ENCODE data around the gene RAET1L.
"Not testable (repeated sequence)": the region's sequence is repeated elsewhere in the genome, so short reads cannot be mapped to it uniquely, and the experiment has no call there.

The RAET1L gene

DNA sequence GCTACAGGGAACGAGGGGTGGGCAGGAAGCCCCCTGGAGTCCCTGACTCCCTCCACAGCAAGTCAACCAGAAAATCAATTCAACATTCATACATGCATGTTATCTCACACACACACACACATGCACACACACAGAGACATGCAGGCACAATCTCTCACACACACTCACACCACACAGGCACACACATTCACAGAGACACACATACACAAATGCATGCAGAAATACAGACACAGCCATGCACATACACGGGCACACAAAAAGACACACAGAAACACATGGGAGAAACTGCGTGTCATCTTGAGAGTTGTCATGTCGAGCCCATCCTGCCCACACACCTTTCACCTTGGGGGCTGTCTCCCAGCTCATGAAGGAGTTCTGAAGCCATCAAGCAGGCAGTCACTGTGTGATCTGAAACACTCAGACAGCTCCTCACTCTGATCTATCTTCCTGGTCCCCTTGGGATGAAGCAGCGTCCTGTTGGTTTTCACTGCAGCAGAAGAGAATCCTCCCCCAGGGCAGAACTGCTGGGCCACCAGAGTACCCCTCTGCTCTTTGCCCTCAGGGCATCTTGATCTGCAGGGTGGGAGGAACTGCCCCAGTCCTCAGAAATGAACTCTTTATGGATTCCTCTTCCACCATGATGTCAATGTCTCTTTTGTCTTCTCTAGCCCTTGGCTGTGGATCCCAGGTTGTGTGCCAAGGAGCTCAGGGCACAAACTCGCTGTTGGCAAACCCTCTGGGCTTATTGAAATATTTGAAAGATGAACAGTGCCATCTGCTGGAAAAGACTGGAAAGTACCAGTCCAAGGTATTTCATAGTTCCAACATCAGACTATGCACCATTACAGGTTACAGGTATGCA is 8.8 kb downstream of the RAET1L start:
- peak; percentile 36 for DNase-seq (ENCODE audit: low read depth)

DNA sequence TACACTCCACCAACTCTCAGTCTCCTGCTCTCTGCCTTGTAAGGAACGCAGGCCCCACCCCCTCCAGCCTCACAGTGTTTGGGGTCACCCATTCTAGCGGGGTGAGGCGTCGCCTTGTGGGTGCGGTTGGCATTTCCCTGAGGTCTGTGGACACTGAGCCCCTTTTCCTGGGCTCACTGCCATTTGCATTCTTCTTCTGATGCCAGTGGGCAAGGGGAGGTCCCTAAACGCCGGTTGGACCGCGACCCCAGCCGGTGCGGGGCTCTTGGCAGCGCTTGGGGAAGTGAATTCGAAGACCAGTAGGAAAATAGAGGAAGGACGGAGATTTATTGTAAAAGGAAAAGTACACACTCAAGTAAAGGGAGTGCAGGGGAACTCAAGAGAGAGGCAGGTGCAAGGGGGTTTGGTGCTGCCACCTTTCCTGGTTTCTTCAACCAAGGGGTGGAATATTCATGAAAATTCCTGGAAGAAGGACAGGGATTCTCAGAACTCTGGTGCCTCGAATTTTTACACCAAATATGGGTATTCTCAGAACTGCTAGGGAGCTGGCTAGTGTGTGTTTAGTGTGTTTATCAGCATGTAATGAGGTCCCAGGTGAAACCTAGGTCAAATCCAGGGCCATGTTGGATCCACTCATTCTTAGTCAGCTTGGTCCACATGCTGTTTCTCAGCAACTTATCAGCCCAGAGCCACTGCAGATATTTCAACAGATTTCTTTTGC is 9.9 kb downstream of the RAET1L start:
- DNase-seq (ENCODE audit: low read depth) = not testable (repeated sequence)

DNA sequence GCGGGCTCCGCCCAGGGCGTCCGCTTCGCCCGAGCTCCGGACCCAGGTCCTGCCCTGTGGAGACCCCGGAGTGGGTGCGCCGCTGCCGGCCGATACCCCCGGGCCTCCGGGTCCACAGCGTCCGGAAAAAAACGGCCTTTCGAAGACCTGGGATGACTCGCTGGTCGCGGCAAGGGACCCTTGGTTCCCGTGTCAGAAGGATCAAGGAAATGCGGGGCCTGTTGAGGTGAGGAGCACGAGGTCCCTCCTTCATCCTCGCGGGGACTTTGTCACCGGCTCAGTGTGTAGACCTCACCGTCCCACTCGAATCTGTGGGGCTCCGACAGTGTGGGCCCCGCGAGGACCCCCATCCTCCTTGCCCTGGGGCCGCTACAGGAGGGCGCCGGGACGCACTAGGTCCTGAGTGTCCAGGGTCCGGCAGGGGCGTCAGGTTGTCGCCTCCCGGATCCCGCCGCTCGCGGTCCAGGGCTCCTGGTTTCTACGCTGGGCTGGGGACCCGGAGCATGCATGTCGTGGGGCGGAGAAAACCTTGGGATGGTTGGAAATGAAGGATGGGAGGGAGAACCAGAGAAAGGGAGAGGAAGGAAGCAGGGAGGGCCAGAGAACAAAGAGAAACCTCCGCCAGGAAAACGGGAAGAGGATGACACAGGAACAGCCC is 10.6 kb downstream of the RAET1L start:
- not testable (repeated sequence) for DNase-seq (ENCODE audit: low read depth)

DNA sequence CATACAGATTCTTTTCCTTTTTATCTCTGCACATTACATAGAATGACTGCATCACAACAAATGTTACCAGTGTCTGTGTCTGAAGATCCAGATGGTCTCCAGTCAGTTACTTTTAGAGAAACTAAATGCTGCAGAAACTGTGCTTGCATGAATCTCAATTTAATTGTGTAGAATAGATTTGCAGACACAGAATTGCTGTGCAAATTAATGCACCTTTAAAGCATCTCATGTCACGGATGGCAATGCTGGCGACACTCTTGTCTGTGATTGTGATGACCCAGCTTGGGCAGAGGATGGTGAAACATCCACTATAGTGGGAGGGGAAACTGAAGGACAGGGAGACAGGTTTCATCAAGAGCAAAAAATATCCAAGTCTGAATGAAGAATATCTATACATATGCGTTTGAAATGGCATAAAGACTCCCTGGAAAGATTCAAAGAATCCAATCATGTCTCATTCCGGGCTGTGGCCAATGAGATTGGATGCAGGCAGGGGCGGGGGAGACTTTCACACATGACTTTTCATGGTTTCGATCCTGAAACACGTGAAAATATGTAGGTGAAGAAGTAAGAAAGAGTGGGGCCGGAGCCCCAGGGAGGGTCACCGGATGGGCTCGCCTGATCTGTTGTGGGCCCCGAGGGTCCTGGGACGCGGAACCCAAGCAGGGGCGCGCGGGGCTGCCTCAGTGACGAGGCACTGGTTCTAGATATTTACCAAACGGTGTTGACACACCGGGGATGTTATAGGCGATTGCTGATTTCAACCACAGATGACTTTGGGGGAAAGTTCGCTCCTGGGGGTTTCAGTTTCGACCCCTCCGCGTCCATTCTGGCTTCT is 11.3 kb downstream of the RAET1L start:
- DNase-seq (ENCODE audit: low read depth) = not testable (repeated sequence)

DNA sequence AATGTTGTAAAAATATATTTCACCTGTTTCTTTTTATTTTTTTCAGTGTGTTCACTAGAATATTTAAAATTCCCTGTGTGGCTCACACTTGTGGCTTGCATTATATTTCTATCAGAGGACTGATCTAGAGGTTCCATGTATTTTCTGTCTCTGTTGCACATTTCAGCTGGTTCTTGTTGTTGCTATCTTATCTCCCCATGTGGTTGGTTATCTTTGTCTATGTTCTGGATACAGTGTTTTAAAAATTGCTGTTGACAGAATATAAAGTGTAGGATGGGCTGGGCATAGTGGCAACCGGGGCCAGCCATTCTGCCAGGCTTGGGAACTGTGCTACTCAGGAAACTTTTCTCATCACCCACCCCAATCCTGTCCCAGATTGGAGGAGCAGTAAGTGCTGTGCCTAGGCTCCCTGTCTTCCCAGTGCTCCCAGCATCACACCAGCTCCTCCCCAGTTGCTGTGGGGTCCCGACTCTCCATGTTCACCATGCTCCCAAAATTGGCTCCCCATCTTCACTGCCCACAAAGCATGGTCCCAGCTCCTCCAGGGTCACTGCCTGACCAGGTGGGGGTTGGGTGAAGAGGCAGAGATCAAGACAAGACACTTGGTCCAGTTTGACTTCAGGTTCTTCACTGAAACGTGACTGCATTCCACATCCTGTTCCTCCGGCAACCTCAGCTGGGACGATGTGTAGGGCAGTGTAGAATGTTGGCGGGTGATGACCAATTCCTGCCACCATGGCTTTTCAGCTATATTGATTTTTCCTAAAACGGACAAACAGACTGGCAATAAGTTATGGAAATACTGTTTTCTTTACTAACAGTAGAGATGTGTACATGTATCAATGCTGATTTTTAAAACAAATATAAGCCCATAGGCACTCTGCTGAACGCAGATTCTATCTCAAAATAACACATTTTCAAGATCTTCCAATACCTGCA is 12.2 kb downstream of the RAET1L start:
- DNase-seq (ENCODE audit: low read depth) = not testable (repeated sequence)

DNA sequence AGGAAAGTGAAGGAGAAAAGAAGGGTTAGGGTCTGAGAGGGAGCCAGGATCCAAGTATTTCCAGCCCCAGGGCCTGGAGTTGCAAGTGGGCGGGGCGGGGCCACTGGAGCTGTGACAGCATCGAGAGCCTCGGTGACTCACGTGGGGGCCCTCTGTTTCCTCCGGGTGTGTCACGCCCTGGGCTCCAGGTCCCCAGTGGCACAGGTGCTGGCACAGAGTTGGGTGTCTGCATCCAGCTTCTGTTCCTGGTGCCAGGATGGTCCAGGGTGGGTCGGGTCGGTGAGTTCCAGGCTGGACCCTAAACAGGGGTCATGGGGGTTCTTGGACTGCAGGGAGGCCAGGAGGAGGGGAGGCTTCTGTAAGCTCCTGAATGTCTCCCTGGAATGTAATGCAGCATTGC is 16.7 kb downstream of the RAET1L start:
- DNase-seq (ENCODE audit: low read depth) = no peak

DNA sequence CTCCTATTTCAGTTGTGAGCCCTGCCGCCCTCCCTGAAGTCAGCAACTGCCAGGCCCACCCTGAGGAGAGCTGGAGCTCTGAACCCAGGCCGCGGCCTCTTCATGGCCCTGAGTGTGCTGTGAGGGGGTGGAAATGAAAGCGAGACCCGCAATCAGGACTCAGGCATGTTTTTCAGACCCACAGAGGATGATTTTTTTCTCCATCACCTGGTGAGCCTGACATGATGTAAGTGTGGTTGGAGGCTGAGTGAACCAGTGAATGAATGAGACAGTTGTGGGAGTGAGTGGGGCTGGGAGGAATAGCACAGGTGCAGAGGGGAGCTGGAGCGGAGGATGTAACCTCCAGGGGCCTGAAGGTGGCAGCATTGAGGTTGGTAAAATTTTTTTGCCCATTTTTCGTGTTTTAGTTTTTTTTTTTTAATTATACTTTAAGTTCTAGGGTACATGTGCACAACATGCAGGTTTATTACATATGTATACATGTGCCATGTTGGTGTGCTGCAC is 18.3 kb downstream of the RAET1L start:
- DNase-seq (ENCODE audit: low read depth) = no peak

DNA sequence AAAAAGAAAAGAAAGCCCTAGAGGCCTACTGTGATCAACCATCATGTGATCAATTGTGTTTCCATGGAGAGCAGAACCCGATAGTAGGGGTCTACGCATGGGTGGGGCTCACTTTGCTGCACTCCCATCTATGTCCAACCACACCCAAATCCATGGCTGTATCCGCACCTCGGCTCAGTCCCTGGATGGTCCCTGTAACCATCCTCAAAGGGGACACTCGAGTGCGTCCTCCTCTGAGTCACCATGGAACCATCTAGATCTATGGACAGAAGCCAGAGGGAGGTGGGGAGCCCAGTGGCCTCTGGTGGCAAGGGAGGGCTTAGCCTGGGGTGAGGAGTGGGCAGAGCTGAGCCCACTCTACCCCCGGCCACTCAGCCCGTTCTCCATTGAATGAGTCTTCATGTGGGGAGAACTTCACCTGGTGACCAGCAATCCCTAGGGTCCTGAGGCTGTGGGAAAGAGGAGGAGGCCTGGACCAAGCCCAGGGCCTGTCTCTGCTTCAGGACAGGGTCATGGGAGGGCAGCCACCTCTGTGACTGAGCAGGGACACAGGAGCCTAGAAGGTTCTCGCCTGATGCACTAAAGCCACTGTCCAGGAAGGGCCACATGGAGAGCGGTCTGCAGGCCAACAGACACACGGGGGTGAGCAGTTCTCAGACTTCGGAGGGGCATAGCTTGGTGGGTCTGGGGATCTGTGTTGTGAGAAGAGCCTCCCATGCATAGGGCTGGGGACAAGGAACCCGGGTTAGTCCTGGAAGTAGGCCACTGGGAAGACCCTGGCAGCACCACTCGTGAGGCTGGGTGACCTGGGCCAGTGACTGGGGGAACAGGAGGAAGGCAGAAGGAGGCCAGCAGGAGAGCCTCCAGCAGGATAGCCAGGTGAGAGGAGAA is 19.3 kb downstream of the RAET1L start:
- DNase-seq (ENCODE audit: low read depth) = no peak

DNA sequence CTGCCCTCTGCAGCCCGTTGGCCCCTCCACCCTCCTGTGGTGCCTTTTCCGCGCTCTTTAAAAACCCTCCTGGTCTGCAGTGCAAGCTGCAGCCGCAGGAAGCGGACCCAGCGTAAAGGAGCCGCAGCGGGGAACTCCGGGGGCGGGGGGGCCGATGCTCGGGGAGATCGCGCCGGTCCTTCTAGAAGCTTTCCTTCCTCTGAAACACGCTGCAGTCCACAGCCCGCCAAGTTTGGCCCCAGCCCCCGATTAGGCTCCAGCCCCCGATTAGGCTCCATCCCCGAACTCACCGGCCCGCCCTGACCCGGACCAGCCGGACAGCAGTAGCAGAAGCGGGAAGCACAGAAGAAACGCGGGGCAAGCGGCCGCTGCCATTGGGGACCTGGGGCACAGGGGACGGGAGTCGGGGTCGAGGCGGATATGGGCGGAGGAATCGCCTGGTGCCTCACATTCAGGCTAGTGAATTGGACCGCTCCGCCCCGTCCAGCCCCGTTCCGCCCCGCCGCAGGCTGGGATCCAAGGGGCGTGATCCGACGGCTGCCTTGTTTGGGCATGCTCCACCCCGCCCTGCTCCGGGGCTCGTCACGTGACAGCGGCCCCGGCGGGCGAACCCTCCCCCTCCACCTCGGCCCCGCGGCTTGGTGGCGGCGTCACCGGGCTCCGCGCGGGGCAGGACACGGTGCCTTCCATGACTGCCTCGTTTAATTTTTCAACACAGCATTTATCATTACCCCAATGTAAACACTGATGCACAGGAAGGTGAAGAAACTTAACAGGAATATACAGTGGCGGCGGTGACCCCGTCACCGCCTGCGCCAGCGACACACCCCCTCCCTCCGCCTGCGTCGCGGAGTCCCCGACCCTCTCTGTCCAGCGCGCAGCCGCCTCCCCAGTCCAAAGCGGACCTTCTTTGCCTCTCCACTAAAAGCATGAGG is 20.3 kb downstream of the RAET1L start:
- DNase-seq (ENCODE audit: low read depth) = peak; percentile 84

DNA sequence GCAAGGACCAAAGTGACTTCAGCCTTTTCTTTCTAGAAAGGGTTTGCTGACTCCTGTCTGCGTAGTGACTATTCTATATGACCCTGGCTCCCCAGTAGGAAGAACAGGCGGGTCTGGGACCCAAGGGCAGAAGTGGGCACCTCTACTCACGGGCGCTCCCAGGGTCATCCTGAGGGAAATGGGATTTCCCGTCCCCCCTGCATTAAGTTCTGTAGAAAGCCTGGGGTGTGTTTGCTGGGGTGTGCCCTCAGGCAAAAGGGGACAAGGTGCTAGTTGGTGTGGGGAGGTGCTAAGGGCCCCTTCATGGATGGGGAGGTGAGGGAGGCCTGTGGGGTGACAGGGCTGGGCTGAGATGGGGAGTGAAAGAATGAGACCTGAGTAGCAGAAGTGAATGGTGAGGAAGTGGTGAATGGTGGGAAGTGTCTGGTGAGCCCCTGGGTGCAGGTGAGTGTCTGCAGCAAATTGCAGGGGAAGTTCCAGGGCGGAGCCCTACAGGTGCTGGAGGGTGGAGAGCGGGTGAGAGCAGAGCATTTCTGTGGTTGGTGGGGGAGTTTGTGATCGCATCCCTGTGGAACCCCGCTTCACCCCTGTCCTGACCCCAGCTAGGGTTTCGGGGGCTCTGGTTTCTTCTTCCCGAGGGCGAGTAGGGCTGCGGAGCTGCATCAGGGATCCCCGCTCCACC is 21.1 kb downstream of the RAET1L start:
- peak; percentile 48 for DNase-seq (ENCODE audit: low read depth)

DNA sequence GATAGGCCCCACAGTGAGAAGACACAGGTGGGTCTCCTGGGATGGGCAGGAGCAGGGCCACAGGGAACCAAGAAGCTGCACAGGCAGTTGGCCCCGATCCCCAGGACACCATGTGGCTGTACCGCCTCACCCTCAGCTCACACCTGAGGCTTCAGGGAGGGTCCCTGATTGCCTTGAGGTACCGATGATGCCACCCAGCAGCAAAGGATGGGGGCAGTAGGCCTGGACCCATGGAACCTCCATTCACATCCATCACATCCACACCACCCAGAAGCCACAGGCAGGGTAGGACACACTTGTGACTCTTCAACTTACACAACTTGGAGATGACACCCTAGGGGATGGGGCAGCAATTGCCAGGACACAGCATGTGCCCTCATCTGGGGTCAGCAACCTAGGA is 21.7 kb downstream of the RAET1L start:
- not testable (repeated sequence) for DNase-seq (ENCODE audit: low read depth)

DNA sequence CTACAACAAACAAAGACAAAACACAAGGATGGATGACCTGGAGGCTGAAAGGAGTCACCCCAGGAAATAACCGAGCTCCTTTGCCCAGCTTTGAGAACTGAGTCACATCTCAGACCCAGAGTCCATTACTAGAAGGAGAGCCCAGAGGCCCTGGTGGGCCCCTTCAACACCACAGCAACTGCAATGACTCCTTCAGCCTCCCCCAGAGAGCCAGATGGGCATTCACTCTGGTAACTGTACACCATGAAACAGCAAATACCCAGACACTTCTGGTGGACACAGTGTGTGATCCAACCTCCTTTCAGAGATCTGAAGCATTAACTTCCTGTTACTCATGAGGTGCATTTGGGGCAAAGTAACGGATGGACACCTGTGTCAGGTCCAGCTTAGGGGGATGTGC is 22.6 kb downstream of the RAET1L start:
- no peak for DNase-seq (ENCODE audit: low read depth)

DNA sequence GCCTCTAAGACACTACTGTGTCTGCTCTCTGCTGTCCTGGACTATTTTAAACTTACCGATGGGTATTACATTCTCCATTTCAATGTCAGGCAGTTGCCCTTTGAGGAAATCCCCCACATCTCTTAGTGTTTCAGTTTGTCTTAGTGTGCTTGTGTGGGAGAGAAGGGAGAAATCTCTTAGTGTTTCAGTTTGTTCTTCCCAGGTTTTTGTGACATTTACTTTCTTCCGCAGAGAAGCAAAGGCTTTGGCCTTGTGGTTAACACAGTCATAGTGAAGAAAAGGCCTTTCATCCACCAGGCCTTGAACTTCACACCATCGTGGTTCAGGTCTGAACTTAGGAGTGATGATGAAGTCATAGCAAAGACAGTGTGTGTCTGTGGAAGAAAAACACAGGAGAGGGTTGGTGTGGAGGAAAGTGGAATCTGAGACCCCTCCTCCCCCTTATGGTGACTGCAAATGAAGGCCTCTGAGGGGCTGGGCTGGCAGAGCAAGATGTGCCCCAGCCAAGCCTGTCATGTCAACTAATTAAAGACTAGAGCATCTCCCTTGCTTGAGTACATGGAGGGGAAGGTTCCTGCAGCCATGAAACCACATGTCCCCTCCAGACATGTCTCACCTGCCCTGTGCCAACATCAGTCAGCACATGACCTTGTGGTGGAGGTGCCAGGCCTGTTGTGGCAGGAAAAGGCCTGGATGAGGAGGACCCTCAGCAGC is 23.9 kb downstream of the RAET1L start:
- DNase-seq (ENCODE audit: low read depth) = no peak

DNA sequence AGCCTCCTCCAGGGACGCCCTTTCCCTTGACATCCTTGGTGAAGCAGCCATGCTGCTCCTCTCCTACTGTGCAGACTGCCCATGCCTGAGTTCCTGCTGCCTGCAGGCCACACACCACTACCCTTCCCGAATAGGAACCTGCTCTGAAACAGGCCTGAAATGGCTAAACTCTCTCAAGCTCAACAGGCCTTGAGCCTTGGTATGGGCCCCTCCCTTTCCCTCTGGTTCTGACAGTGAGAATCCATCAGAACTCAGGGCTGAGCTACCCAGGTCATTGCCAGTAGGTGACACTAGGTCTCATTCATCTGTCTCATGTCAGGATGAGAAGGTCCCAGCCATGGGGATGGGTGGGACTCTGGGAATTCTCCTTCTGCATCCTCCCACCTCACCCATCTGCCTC is 25.7 kb downstream of the RAET1L start:
- no peak for DNase-seq (ENCODE audit: low read depth)

DNA sequence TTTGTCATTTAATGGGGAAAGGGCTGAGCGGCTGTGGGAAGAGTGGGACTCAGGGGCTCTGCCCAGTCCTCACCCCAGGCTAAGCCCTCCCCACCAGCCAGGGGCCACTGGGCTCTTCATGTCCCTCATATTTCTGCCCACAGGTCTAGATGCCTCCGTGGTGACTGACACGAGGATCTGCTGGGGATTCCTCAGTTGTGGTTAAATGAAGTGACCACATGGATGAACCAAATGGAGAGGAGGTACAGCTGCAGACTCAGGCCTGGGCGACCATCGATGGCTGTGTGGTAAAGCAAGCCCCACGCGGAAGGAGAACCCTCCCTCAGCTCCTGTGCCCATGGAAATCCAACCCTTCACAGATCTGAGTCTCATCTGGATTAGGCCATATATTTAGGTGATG is 29.4 kb downstream of the RAET1L start:
- DNase-seq (ENCODE audit: low read depth) = no peak

DNA sequence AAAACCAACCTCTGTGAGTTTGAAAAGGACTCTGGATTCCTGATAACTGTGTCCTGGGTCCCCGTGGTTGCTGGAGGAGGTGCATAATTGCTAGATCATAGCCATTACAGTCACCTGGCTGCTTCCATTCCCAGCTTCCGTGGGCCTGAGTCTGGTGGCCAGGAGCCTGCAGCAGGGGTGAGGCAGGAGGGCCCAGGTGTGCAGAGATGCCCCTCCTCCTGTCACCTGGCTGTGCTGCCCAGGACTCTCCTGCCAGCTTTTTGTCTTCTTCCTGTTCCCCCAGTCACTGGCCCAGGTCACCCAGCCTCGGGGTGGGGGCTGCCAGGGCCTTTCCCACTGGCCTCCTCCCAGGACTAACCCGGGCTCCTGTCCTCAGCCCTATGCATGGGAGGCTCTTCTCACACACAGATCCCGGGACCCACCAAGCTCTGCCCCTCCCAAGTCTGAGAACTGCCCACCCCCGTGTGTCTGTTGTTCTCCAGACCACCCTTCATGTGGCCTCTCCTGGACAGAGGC is 30.0 kb downstream of the RAET1L start:
- no peak for DNase-seq (ENCODE audit: low read depth)

DNA sequence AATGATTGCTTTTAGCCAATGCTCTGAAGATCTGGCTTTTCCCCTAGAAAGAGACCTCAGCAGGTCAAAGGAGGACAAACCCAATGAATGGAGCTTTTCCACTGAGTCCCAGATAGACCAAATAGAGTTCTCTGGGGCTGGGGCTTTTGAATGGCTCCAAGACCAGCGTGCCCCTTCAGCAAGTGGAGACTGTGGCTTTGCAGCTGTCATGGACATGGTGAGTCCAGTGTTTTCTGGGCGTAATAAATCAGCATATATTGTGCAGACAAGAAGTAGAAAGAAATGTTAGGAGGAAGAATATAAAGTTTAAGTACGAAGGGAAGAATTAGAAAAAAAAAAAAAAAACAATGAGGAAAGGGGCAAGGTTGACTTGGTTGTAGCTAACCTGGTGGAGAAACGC is 33.5 kb downstream of the RAET1L start:
- no peak for DNase-seq (ENCODE audit: low read depth)
